ENCODE data around the gene ITGA11. TPM values are rescaled to one million over a fixed set of nuclear protein-coding genes. Genes with fewer than 3 reads are reported as not detected.

Gene ITGA11
- total and polyA plus RNA-seq, 2 of the 4 experiments (the other 2 are of a cell fraction), result 4.1 to 6.6 TPM

DNA sequence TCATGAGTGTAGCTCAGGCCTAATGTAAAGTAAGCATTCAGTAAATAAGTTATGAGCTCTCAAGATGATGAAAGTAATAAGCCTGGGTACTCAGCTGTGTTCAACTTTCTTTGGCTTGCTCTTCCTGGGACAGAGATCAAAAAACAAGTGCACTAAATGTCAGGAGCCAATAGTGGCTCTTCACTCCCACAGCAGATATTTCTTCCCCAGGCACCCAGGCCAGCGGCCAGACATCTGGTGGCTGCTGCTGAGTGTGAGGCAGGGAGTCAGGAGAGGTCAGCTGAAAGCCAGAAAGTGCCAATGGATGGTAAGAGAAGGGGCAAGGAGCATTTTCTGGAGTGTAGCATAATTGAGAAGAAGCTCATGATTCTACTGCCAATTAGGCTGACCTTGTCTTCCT, 18.2 kb upstream of the ITGA11 start:
- Histone ChIP-seq H3K9ac (ENCODE audit: low read depth, low read length) (no peak overlapping the region), H2AK9ac (replicated peaks; ENCODE audit: low read depth, low read length, poor library complexity) (no peak overlapping the region), H3K4ac (ENCODE audit: low read depth, low read length) (no peak overlapping the region), H2BK120ac (ENCODE audit: low read depth, low read length) (no peak overlapping the region), H3K9me1 (ENCODE audit: insufficient read depth, low read length) (no peaks in the 10 kb centered on the region), H2BK5ac (ENCODE audit: low read depth, low read length, poor library complexity, severe bottlenecking) (no peak overlapping the region), H3K56ac (ENCODE audit: extremely low read depth, insufficient read depth, low read length) (no peak overlapping the region), H4K8ac (ENCODE audit: low read depth in 2 of 2, low read length in 2 of 2) (no peak overlapping the region), H3K23ac (ENCODE audit: low read depth, low read length) (0 out of 2 replicates have a peak overlapping the region, but pooled peaks have one; percentile 7), H2AFZ (replicated peaks; ENCODE audit: low read length, poor library complexity) (no peak overlapping the region), H4K91ac (ENCODE audit: insufficient read depth, low read depth, low read length) (no peak overlapping the region), H3K4me1 (ENCODE audit: control insufficient read depth, insufficient read depth, low read length) (no peaks in the 10 kb centered on the region), H3K79me1 (ENCODE audit: low read depth in 1 of 2, low read length in 2 of 2) (no peaks in the 10 kb centered on the region), H3K36me3 (ENCODE audit: control insufficient read depth, insufficient read depth, low read length) (no peaks in the 10 kb centered on the region), H4K5ac (ENCODE audit: low read depth, low read length) (no peak overlapping the region), H3K27ac (ENCODE audit: insufficient read depth, low read length) (no peak overlapping the region), H3K27me3 (ENCODE audit: control insufficient read depth, insufficient read depth, low read length) (peaks cover 27% of the 10 kb centered on the region), H2BK20ac (ENCODE audit: low read depth, low read length) (no peak overlapping the region), H3K14ac (replicated peaks; ENCODE audit: low read depth, low read length) (no peak overlapping the region), H3K4me2 (ENCODE audit: low read depth, low read length) (no peak overlapping the region), H4K20me1 (ENCODE audit: insufficient read depth, low read length) (no peaks in the 10 kb centered on the region), H2BK15ac (ENCODE audit: low read depth, low read length) (no peak overlapping the region), H3K4me3 (ENCODE audit: insufficient read depth, low read depth, low read length) (no peak overlapping the region), H3K9me3 (ENCODE audit: control insufficient read depth, insufficient read depth, low read length) (no peaks in the 10 kb centered on the region), H3K18ac (ENCODE audit: low read depth, low read length) (no peak overlapping the region), H2AK5ac (ENCODE audit: low read depth, low read length) (no peak overlapping the region)
- in situ Hi-C loops (cut with MboI; ENCODE audit: low sequenced_read_pairs) (no loop called here), intact Hi-C loops (cut with micrococcal nuclease) (no loop called here), dilution Hi-C loops (cut with HindIII; ENCODE audit: low sequenced_read_pairs, unreplicated experiment) (no loop called here)
- WGBS, 2 experiments (ENCODE audit: extremely low coverage in 2 of 2, insufficient read length in 1 of 2), result no CpG with 5 or more reads among the region's 1 CpG
- DNase-seq, result no peak
- BruUV-seq (replicated peaks), result no TSS peak
- TF ChIP-seq, protein P1, sequence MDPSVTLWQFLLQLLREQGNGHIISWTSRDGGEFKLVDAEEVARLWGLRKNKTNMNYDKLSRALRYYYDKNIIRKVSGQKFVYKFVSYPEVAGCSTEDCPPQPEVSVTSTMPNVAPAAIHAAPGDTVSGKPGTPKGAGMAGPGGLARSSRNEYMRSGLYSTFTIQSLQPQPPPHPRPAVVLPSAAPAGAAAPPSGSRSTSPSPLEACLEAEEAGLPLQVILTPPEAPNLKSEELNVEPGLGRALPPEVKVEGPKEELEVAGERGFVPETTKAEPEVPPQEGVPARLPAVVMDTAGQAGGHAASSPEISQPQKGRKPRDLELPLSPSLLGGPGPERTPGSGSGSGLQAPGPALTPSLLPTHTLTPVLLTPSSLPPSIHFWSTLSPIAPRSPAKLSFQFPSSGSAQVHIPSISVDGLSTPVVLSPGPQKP (IDR thresholded peaks at IDR 0.05; ENCODE audit: borderline replicate concordance, low read depth, low read length), result no peak
- TF ChIP-seq SMC3 (IDR thresholded peaks at IDR 0.05; ENCODE audit: low read depth, low read length) (no peak), FOS (IDR thresholded peaks at IDR 0.05; ENCODE audit: low read depth, low read length) (no peak), MAFK (IDR thresholded peaks at IDR 0.05; ENCODE audit: low read depth, low read length) (no peak), CEBPB (IDR thresholded peaks at IDR 0.05; ENCODE audit: low read depth, low read length) (no peak), CHD1 (IDR thresholded peaks at IDR 0.05; ENCODE audit: low read depth, low read length) (no peak), BHLHE40 (IDR thresholded peaks at IDR 0.05; ENCODE audit: low read depth, low read length) (no peak), MAZ (IDR thresholded peaks at IDR 0.05; ENCODE audit: borderline replicate concordance, low read depth, low read length) (no peak), POLR2A (IDR thresholded peaks at IDR 0.05; ENCODE audit: low read depth, low read length) (no peak)
- ATAC-seq (ENCODE audit: low read depth), result no peak
- ChIA-PET CTCF (no interaction called here), POLR2A (ENCODE audit: unreplicated experiment) (no interaction called here)

Measured in IMR-90 (cell line).